CD4-positive, alpha-beta T cell treated with Interleukin-15 for 4 hours (primary cell): ENCODE data around the gene PSD2.
"Not testable (repeated sequence)": the region's sequence is repeated elsewhere in the genome, so short reads cannot be mapped to it uniquely, and the experiment has no call there.

ENCODE experiments used
- DNase-seq: peaks from one replicate; pipeline ENCODE4 v3.0.0-alpha.2; 2020; ENCODE audit warnings: low spot score

PSD2 gene

GRCh38 chr5:139789116-139789844, 6.3 kb upstream of the PSD2 start:
- no peak for DNase-seq

DNA sequence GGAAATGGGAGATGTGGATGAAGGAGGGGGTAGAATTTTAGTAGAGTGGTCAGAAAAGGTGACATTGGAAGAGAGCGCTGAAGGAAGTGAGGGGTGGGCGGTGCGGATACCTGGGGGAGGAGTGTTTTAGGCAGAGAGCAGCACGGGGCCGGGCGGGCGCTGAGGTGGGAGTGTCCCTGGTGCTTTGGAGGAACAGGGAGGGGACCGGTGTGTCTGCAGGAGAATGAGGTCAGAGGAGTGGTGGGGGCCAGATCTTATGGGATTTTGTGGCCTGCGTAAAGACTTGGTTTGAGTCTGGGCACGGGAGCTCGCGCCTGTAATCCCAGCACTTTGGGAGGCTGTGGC, 5.8 kb upstream of the PSD2 start:
- no peak for DNase-seq

GRCh38 chr5:139792218-139792617, 3.4 kb upstream of the PSD2 start:
- DNase-seq, result no peak

DNA sequence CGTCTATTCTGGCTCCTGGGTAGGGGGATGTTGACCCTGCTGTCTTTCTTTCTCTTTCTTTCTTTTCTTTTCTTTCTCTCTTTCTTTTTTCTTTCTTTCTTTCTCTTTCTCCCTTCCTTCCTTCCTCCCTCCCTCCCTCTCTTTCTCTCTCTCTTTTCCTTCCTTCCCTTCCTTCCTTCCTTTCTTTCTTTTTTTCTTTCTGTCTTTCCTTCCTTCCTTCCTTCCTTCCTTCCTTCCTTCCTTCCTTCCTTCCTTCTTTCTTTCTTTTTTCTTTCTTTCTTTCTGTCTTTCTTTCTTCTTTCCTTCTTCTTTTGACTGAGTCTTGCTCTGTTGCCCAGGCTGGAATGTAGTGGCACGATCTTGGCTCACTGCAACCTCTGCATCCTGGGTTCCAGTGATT, 3.0 kb upstream of the PSD2 start:
- DNase-seq, result not testable (repeated sequence)

DNA sequence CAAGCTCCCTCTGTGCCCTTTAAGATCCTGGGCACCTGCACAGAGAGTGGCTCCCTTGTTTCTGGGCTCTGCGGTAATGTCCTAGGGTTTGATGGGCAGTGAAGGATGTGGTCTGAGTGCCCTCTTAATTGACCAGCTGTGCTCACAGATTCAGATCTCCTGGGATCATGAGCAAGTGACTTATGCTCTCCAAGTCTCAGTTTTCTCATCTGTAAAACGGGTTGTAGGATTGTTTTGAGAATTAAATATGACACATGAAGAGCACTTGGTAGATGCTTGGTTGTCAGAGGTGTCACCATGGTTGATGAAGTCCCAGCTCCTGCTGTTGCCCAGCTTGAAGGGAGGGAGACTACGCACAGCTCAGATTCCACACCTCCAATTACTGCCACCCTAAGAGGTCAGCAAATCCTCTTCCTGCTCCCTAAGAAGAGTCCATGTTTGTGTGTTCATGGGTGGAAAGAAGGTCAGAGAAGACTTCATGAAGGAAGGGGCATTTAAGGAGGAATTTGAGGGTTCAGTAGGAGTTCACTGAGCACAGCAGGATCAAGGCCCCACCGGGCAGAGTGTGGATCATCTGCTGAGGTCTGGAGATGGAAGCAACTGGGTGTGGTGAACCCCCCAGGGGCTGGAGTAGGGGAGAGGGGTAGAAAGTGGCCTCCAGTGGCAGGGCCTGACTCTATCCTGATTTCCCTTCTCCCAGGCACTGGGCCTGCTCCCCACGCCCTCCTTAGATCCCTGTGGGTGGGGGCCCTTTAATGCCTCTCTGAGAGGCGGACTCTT, 1.4 kb upstream of the PSD2 start:
- no peak for DNase-seq

DNA sequence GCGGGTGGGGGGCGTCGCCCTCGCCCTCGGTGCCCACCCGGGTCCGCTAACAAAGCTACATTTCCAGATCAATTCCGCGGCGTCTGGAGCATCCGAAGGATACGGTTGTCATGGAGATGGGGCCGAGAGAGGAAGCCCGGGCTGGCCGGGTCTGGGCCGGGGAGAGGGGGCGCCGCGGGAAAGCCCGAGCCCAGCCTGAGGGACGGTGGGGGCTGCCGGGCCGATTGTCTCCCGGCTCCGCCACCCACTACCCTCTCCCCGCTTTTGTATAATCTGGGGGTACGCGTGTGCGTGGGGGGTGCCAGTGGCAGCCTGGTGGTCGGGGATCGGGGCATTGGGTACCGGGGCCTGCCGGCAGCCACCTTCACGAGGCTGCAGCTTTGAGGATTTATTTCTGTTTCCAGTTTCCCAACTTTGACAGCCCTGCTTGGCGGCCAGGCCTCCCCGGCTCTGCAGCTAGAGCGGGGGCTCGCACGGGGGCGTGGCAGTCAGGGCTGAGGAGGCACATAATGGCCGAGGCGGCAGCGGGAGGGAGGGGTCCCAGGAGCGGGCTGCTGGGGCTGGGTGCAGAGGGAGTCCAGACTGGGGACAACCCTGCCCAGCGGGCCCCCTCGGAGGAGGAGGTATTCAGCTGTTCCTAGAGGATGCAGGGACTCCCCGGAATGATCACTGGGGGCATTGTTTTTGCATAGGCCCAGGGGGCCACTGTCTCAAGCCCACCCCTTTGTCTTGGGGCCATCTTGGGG, 626 bp downstream of the PSD2 start:
- no peak for DNase-seq

GRCh38 chr5:139797335-139797734, 1.7 kb downstream of the PSD2 start:
- DNase-seq, result no peak

GRCh38 chr5:139797856-139798510, 2.4 kb downstream of the PSD2 start:
- no peak for DNase-seq

GRCh38 chr5:139798883-139799282, 3.3 kb downstream of the PSD2 start:
- DNase-seq, result no peak

GRCh38 chr5:139799359-139799758, 3.8 kb downstream of the PSD2 start:
- DNase-seq, result no peak

GRCh38 chr5:139803978-139804377, 8.4 kb downstream of the PSD2 start:
- DNase-seq, result no peak

DNA sequence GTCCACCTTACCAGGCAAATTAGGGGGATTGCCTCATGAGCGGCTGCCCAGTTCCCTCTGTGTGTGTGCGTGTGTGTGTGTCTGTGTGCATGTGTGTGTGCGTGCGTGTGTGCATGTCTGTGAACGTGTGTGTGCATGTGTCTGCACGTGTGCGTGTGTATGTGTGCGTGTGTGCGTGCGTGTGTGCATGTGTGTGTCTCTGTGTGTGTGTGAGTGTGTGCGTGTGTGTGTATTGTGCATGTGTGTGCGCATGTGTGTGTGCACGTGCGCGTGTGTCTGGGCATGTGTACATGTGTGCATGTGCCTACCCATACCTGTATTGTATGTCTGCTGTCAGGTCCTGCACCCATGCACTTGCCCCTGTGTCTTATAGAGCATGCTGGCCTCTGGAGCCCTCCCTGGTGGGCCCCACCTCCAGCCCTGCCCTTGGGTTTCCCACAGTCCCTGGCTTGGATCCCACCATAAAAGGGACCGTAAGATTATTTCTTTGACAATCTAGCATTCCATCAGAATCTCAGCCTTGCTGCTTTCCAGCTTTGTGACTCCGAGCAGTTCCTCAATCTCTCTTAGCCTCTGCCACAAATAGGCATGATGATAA, 9.3 kb downstream of the PSD2 start:
- no peak for DNase-seq

GRCh38 chr5:139805545-139805944, 9.9 kb downstream of the PSD2 start:
- DNase-seq, result no peak

DNA sequence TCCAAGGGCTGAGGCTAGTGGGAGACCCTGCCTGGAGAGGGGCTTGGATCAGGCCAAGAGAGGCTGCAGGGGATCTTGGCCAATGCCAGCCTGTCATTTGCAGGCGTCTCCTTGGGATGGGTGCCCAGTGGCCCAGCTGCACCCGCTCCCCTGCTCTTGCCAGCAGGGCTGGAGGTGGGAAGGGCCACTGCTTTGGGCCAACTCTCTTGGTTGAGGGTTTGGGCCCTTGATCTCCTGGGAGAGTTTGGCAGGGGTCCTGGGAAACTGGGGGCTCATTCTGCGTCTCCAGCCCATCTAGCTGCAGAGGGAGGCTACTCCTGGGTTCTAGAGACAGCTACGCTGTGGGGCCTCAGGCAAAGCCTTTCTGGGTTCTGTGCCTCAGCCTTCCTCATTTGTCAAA, 10.5 kb downstream of the PSD2 start:
- DNase-seq, result no peak

DNA sequence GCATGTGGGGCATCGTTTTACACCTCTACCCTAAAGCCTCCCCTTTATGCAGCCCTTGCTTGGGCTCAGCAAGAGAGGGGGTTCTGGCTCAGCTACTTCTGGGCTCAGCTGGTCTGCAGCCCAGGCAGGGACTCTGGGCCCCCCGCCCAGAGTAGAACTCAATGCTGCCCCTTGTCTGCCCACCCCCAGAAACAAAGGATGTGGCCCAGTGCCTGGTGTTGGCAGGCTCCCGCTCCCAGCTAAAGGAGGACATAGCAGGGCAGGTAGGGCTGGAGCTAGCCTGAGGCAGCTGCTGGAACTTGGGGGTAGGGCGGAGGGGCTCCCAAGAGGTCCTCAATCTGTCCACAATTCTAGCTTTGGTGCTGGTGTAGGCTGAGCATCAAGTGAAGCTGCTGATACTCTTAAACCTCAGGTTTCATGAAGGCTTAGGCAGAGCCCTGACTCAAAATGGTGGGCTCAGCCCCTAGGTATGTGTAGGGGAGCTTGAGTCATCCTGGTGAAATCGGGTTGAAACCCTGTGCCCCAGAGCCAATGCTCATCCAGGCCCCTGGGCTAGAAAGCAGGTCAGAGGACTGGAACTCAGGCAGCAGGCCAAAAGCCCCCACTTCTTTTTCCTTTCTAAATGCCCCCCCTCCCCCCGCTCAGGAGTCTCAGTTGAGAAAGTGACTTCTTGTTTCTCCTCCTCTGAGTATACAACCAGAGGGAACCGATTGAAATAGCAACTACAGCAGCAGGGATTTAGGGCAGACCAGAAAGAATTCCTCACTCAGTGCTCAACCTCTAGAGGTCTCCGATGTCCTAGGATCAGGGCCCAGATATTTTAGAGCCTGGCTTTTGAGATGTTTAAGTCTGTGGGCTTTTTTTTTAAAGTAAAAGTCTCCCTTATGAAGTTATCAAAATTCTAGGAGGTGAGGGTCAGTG, 11.4 kb downstream of the PSD2 start:
- no peak for DNase-seq

DNA sequence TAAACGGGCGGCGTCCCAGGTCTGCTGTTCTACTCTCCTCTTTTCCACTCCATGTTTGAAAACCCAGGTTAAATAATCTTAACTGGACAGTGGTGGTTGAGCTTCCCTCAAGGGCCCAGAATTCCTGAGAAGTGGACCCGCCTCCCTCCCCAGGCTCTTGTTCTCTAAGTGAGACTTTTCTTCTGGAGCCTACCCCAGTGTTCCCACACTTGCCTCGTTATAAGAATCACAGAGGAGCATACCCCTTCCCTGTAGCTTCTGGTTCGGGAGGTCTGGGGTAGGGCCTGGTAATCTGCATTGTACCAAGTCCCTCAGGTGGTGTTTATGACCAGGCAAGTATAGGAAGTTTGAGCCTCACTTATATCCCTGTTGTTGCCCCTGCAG, 12.0 kb downstream of the PSD2 start:
- no peak for DNase-seq

DNA sequence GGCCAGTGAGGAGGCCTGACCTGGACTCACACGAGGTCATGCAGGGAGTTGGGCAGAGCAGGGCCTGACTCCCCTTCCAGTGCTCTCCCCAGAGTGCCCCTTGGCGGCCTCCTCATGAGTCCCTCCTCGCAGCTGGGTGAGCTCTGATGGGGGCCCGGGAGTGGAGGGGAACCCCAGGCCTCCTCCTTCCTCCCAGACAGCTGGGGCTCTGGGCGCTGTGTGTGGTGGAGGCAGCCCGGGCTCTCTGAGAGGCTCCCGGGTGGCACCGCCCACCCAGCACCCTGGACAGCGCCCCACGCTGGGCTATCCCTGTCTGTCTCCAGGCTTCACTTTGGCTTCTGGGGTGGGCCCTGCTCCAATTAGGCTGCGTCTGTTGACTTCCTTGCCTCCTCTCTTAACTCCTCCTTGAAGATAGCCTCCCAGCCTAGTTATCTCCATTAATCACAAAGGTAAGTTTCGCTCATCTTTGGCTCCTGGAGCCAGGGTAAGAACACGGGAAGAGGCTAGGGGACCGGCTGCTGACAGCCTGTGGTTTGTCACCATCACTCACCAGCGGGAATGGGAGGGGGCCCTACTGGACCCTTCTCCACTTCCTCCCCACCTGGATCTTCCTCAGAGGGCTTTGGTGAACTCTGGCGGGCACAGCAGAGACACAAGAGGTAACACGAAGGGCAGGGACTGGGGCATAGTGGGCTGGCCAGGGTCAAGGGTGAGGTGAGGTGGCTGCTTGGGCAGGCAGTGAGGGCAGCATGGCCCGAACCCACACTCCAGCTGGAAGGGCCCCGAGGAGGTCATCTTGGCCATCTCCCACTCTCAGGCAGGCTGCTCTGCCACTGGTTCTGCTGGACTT, 13.1 kb downstream of the PSD2 start:
- DNase-seq, result no peak

GRCh38 chr5:139809331-139809810, 13.8 kb downstream of the PSD2 start:
- DNase-seq, result no peak

DNA sequence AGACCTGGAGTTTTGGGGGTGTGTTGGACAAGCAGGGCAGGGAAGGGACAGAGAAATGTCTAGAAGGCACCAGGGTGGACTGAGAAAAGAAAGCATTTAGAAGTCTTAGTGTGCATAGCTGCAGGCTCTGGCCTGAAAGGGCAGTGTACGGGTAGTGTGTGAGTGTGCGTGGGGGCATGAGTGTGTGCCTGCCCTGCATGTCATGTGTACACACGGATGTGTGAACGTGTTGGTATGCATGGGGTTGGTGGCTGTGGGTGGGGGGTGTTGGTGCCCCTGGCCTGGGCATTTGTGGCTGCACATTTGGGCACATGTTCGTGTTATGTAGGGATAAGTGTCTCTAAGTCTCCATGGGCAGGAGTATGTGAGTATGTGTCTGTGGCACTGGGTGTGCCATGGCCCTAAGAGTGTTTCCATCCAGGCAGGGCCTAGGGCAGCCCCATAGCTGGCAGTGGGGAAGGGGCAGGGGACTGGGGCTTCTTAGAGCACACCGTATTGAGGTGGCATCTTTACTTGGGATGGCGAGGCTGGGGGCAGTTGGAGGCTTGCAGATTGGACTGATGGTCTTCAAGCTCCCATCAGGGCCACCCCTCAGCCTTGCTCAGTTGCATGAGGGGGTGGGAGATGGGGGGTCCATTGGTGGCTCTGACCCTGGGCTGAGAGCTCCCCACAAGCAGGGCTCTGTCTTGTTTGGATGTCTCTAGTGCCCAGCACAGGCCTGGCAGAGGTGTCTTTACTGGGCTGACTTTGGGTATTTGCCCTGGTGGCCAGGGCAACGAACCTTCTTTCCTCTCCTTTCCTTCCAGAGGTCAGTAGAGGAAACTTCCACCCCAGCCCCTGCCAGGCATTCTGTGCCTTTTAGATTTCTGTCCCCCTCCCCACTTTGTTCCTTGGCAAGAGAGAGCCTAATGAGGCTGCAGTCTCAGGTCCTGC, 15.0 kb downstream of the PSD2 start:
- DNase-seq, result no peak
